Body of pancreas (tissue), 4 donors: Measurements from ENCODE around the gene NEDD4L. TPM values are rescaled to one million over a fixed set of nuclear protein-coding genes. Genes with fewer than 3 reads are reported as not detected.

Experiments
- ATAC-seq: fragments of 150-250 bp; one replicate; pipeline ENCODE4 v1.9.1; 2016
- DNase-seq, 4 donors: peaks; one replicate each; pipeline ENCODE4 v3.0.0-alpha.2; 2019
- H3K27ac ChIP-seq, 4 donors: fragments of 200-600 bp; sonication (generic); 1 replicate in 3 of 4; 2 replicates in 1 of 4; pipeline versions ENCODE4 v1.5.1 to v1.6.1; 2016 to 2019; ENCODE audit warnings: mild to moderate bottlenecking in 1 of 4, mixed read lengths in 1 of 4, moderate library complexity in 1 of 4
- H3K27me3 ChIP-seq, 2 donors: fragments of 200-600 bp; sonication (generic); one replicate each; pipeline ENCODE4 v1.6.0; 2016; ENCODE audit warnings: mild to moderate bottlenecking in 1 of 2
- H3K36me3 ChIP-seq, 2 donors: fragments of 200-600 bp; sonication (generic); replicated peaks in 1 of 2; 2 replicates each; pipeline ENCODE4 v1.5.1; 2016; ENCODE audit warnings: low read depth in 2 of 2; ENCODE audit not compliant: insufficient read depth in 1 of 2
- H3K4me1 ChIP-seq: fragments of 200-600 bp; sonication (generic); one replicate; pipeline ENCODE4 v1.6.0; 2016
- H3K4me3 ChIP-seq, 2 donors: fragments of 200-600 bp; sonication (generic); 1 replicate in 1 of 2; 2 replicates in 1 of 2; pipeline ENCODE4 v1.5.1; 2016 to 2019
- H3K9me3 ChIP-seq, 3 donors: fragments of 200-600 bp; sonication (generic); 1 replicate in 2 of 3; 2 replicates in 1 of 3; pipeline ENCODE4 v1.5.1; 2016
- POLR2A ChIP-seq, 3 donors: fragments of 450-650 bp; IDR thresholded peaks; one replicate each; pipeline ENCODE4 v1.6.1; 2016; ENCODE audit warnings: antibody characterized with exemption in 3 of 3, mild to moderate bottlenecking in 2 of 3
- WGBS, 2 donors: methylation state at CpG; one replicate each; pipeline ENCODE4 v1.1.5; 2017; 5-methylcytosine and 5-hydroxymethylcytosine counted together
- intact Hi-C: fragments of 100-400 bp; cut with DNase I; formaldehyde crosslinking; loops from one replicate; pipeline ENCODE4 v1.15.1; 2023
- total RNA-seq, 2 donors: library from RNA; depleted of rRNA; stranded (reverse); fragments of >200 nt; gene quantifications; one replicate each; pipeline ENCODE4 v1.1.0, GENCODE V29; 2016
- TF ChIP-seq, protein P1 (sequence below), 7 experiments: fragments of 450-650 bp in 4 of 7; fragments of 200-600 bp in 3 of 7; sonication (generic) in 3 of 7; IDR thresholded peaks; one replicate each; pipeline ENCODE4 v1.5.1; 2016 to 2019; ENCODE audit warnings: antibody characterized with exemption in 7 of 7

The NEDD4L gene
- total RNA-seq, 2 donors from 2014 or later: 105 to 108 TPM

DNA sequence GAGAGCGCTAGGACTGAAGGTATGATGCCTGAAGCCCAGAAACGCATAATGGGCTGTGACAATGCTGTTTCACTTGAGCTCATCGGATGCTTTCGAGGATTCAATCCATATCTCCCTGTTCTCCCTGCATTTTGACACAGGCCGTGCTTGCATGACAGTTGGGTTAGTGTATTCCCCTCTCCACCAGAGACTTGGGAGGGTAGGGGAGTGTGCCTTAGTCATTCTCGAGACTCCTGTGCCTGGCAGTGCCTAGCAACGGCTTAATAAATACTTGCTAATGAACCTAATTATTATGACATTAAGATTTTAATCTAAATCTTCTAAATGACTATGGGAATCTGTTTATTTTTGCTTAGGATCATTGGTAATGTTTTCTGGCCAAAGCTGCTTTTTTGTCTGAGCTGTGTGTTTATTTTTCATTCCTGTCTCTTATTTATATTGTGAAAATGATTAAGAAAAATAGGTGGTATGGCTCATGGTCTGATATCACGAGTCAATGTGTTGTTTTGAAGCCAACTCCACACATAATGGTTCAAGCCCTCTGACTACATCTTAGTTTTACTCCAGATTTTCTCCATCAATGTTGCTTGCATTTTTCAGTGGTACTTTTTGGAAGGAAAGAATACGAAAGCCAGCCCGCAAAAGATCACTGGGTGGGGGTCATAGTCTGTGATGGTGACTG is 61.3 kb downstream of the NEDD4L start:
- no peaks in the 10 kb centered on the region for H3K36me3 ChIP-seq
- peak in 1 of 4 donors; percentile 5 for DNase-seq
- H3K4me3 ChIP-seq: no peak overlapping the region
- H3K9me3 ChIP-seq: no peaks in the 10 kb centered on the region
- peak overlapping the region in 1 of 4 donors; percentile 27 for H3K27ac ChIP-seq
- intact Hi-C loops: no loop called here
- no peaks in the 10 kb centered on the region for H3K27me3 ChIP-seq
- TF ChIP-seq POLR2A (IDR thresholded peaks at IDR 0.05): no peak
- TF ChIP-seq, protein P1, sequence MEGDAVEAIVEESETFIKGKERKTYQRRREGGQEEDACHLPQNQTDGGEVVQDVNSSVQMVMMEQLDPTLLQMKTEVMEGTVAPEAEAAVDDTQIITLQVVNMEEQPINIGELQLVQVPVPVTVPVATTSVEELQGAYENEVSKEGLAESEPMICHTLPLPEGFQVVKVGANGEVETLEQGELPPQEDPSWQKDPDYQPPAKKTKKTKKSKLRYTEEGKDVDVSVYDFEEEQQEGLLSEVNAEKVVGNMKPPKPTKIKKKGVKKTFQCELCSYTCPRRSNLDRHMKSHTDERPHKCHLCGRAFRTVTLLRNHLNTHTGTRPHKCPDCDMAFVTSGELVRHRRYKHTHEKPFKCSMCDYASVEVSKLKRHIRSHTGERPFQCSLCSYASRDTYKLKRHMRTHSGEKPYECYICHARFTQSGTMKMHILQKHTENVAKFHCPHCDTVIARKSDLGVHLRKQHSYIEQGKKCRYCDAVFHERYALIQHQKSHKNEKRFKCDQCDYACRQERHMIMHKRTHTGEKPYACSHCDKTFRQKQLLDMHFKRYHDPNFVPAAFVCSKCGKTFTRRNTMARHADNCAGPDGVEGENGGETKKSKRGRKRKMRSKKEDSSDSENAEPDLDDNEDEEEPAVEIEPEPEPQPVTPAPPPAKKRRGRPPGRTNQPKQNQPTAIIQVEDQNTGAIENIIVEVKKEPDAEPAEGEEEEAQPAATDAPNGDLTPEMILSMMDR (IDR thresholded peaks at IDR 0.05): no peak
- 77 to 80% methylated on average over 10 of the region's 10 CpGs for WGBS, 2 donors
- no peak for ATAC-seq
- H3K4me1 ChIP-seq: peaks cover 48% of the 10 kb centered on the region

DNA sequence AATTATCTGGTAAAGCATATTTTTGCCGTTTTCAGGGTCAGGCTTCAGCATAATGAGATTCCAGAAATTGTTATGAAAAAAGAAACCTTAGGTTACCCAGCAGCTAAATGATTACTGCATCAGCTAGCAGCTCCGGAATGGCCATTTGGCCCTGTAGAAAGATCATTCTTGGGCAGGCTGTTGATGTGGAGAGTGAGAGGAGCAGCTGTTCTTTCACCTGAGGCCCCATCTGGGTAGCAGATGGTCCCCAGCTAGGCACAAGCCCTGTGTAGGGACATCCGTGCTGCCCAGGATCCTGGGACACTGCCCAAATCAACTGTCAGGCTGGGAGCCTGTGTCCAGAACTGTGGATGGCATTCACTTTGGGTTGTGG is 61.8 kb downstream of the NEDD4L start:
- Histone ChIP-seq H3K4me3 (no peak overlapping the region), H3K27me3 (no peaks in the 10 kb centered on the region), H3K36me3 (no peaks in the 10 kb centered on the region), H3K4me1 (peaks cover 46% of the 10 kb centered on the region), H3K27ac (peak overlapping the region in 1 of 4 donors; percentile 27), H3K9me3 (no peaks in the 10 kb centered on the region)
- intact Hi-C loops: no loop called here
- TF ChIP-seq POLR2A (IDR thresholded peaks at IDR 0.05): no peak
- TF ChIP-seq, protein P1 (IDR thresholded peaks at IDR 0.05): no peak
- WGBS, 2 donors: 25 to 35% methylated on average over 3 of the region's 3 CpGs
- DNase-seq (peak in 1 of 4 donors; percentile 27), ATAC-seq (peak; percentile 20)

DNA sequence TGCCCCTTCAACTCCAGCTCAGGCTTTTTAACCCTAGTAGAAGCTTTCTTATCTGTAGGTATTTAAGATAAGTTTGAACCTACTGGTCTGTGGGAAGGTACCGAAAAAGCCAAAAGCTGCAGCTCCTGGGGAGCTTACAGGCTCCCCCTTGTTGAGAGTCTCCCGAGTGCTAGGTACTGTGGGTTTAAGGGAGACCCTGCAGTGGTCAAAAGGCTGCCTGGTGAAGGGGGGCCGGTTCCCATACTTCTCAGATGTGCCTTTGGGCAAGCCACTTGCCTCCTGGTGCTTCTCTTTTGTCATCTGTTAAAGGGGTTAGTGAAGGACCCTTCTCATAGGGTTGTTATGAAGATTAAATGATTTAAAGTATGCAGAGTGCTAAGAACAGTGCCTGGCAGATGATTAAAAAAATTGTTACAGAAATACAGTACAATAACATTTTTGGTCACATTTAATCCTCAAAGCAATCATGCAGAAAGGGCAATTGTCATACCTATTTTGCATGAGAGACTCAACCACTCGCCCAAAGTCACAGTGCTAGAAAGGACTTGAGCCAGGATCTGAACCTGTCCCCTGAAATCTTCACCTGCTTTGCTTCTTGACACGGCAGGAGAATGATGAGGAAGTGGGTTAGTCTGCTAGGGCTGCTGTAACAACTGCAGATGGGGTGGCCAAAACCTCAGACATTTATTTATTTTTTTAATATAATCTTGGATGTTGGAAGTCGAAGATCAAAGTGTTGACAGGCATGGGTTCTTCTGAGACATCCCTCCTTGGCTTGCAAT is 62.5 kb downstream of the NEDD4L start:
- H3K9me3 ChIP-seq: no peaks in the 10 kb centered on the region
- TF ChIP-seq POLR2A (IDR thresholded peaks at IDR 0.05): no peak
- TF ChIP-seq, protein P1 (IDR thresholded peaks at IDR 0.05): no peak
- DNase-seq: no peak
- peak overlapping the region in 1 of 4 donors; percentile 27 for H3K27ac ChIP-seq
- H3K4me1 ChIP-seq: peaks cover 42% of the 10 kb centered on the region
- H3K27me3 ChIP-seq: no peaks in the 10 kb centered on the region
- H3K36me3 ChIP-seq: no peaks in the 10 kb centered on the region
- 74 to 78% methylated on average over 6 of the region's 6 CpGs for WGBS, 2 donors
- no peak for ATAC-seq
- no peak overlapping the region for H3K4me3 ChIP-seq
- intact Hi-C loops: no loop called here

DNA sequence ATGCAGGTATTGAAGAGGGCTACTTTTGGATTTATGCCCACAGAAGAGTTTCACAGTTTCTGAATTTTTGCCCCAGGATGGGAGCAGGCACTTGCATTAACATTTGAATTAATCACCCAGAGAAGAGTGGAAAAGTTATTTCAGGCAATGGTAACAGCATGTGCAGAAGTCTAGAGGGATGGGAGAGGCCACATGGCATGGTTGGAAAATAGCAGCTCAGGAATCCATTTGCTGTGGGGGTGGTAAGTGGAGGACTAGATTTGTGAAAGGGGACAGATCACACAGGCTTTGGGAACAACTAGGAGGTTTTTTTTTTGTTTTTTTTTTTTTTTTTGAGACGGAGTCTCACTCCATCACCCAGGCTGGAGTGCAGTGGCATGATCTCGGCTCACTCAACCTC is 65.2 kb downstream of the NEDD4L start:
- Histone ChIP-seq H3K9me3 (no peaks in the 10 kb centered on the region), H3K27ac (no peak overlapping the region), H3K4me3 (no peak overlapping the region), H3K4me1 (peaks cover 24% of the 10 kb centered on the region), H3K36me3 (no peaks in the 10 kb centered on the region), H3K27me3 (no peaks in the 10 kb centered on the region)
- TF ChIP-seq, protein P1 (IDR thresholded peaks at IDR 0.05): no peak
- TF ChIP-seq POLR2A (IDR thresholded peaks at IDR 0.05): no peak
- DNase-seq: no peak
- no peak for ATAC-seq
- intact Hi-C loops: no loop called here
- 91 to 93% methylated on average over 2 of the region's 2 CpGs for WGBS, 2 donors
